Thyroid gland (tissue), 4 donors: Measurements from ENCODE around the gene CLCA2. TPM values are rescaled to one million over a fixed set of nuclear protein-coding genes. Genes with fewer than 3 reads are reported as not detected.
"Not testable (repeated sequence)": the region's sequence is repeated elsewhere in the genome, so short reads cannot be mapped to it uniquely, and the experiment has no call there.

ENCODE experiments used
- DNase-seq, 2 donors: peaks; one replicate each; pipeline ENCODE4 v3.0.0-alpha.2; 2019
- H3K27ac ChIP-seq, 3 donors: fragments of 200-600 bp; sonication (generic); 1 replicate in 2 of 3; 2 replicates in 1 of 3; pipeline ENCODE4 v1.5.1; 2016 to 2019; ENCODE audit warnings: mild to moderate bottlenecking in 1 of 3, moderate library complexity in 1 of 3
- H3K27me3 ChIP-seq: fragments of 200-600 bp; sonication (generic); one replicate; pipeline ENCODE4 v1.5.1; 2019
- H3K36me3 ChIP-seq, 2 donors: fragments of 200-600 bp; sonication (generic); one replicate each; pipeline ENCODE4 v1.5.1; 2016 to 2019
- H3K4me1 ChIP-seq, 2 donors: fragments of 200-600 bp; sonication (generic); one replicate each; pipeline ENCODE4 v1.5.1; 2017 to 2019
- H3K4me3 ChIP-seq, 3 donors: fragments of 200-600 bp; sonication (generic); replicated peaks in 1 of 3; 1 replicate in 2 of 3; 2 replicates in 1 of 3; pipeline ENCODE4 v1.5.1; 2016; ENCODE audit warnings: mild to moderate bottlenecking in 1 of 3
- H3K9me3 ChIP-seq: fragments of 200-600 bp; sonication (generic); one replicate; pipeline ENCODE4 v1.5.1; 2017
- CTCF ChIP-seq, 6 experiments: fragments of 200-600 bp in 3 of 6; fragments of 450-650 bp in 3 of 6; sonication (generic) in 3 of 6; IDR thresholded peaks; one replicate each; pipeline ENCODE4 v1.5.1; 2016 to 2019; ENCODE audit warnings: antibody characterized with exemption in 6 of 6, mild to moderate bottlenecking in 2 of 6, inconsistent platforms in 1 of 6, moderate library complexity in 1 of 6
- POLR2A ChIP-seq, 2 donors: fragments of 450-650 bp; IDR thresholded peaks; one replicate each; pipeline ENCODE4 v1.6.1; 2017; ENCODE audit warnings: antibody characterized with exemption in 2 of 2, mild to moderate bottlenecking in 2 of 2, moderate library complexity in 1 of 2
- WGBS, 2 donors: methylation state at CpG; one replicate each; pipeline ENCODE4 v1.1.5; 2017; 5-methylcytosine and 5-hydroxymethylcytosine counted together
- intact Hi-C: fragments of 100-400 bp; cut with DNase I; formaldehyde crosslinking; loops from one replicate; pipeline ENCODE4 v1.15.1; 2023
- total RNA-seq, 4 donors: library from RNA; depleted of rRNA; stranded (reverse); fragments of >200 nt; gene quantifications; one replicate each; pipeline ENCODE4 v1.2.3, GENCODE V29; 2016

Gene CLCA2
- total RNA-seq, 4 donors from 2014 or later: not detected

- DNase-seq: no peak
- intact Hi-C loops: no loop called here
- no peaks in the 10 kb centered on the region for H3K27me3 ChIP-seq
- H3K4me3 ChIP-seq: no peak overlapping the region
- no peaks in the 10 kb centered on the region for H3K9me3 ChIP-seq
- peaks cover 0 to 14% of the 10 kb centered on the region in 2 donors for H3K4me1 ChIP-seq
- no peaks in the 10 kb centered on the region for H3K36me3 ChIP-seq
- TF ChIP-seq POLR2A (IDR thresholded peaks at IDR 0.05) (no peak), CTCF (IDR thresholded peaks at IDR 0.05) (no peak)
- H3K27ac ChIP-seq: no peak overlapping the region
- WGBS, 2 donors: 82 to 85% methylated on average over 2 of the region's 2 CpGs
Observed at GRCh38 chr1:86500714-86501113, 76.7 kb downstream of the CLCA2 start.

- peaks cover 0 to 14% of the 10 kb centered on the region in 2 donors for H3K4me1 ChIP-seq
- intact Hi-C loops, H3K36me3 ChIP-seq, H3K9me3 ChIP-seq, H3K27me3 ChIP-seq: not testable (repeated sequence)
- H3K4me3 ChIP-seq: peak overlapping the region in 2 of 3 donors; percentile 16 to 28
- DNase-seq: peak; percentile 52 to 68
- TF ChIP-seq CTCF (IDR thresholded peaks at IDR 0.05): peak; percentile 26 to 66 (median 56)
- H3K27ac ChIP-seq: peak overlapping the region in 2 of 3 donors; percentile 78 to 91
- WGBS, 2 donors: 19 to 30% methylated on average over 16 of the region's 16 CpGs
Observed at GRCh38 chr1:86502125-86502646, 78.2 kb downstream of the CLCA2 start.

- 44 to 75% methylated on average over 18 of the region's 18 CpGs for WGBS, 2 donors
- Histone ChIP-seq H3K4me3 (peak overlapping the region in 2 of 3 donors; percentile 16 to 28), H3K9me3 (no peaks in the 10 kb centered on the region), H3K4me1 (peaks cover 0 to 14% of the 10 kb centered on the region in 2 donors), H3K27ac (peak overlapping the region in 2 of 3 donors; percentile 78 to 91), H3K36me3 (no peaks in the 10 kb centered on the region), H3K27me3 (no peaks in the 10 kb centered on the region)
- no peak for TF ChIP-seq CTCF (IDR thresholded peaks at IDR 0.05)
- TF ChIP-seq POLR2A (IDR thresholded peaks at IDR 0.05): no peak
- intact Hi-C loops: no loop called here
- peak; percentile 20 to 41 for DNase-seq
Observed at GRCh38 chr1:86502721-86503405, 78.9 kb downstream of the CLCA2 start.

- WGBS, 2 donors: 23 to 30% methylated on average over 18 of the region's 18 CpGs
- H3K27me3 ChIP-seq: no peaks in the 10 kb centered on the region
- peak overlapping the region; percentile 69 to 91 (median 78) for H3K27ac ChIP-seq
- peak; percentile 80 for DNase-seq
- H3K4me1 ChIP-seq: peaks cover 0 to 14% of the 10 kb centered on the region in 2 donors
- no peaks in the 10 kb centered on the region for H3K36me3 ChIP-seq
- no peaks in the 10 kb centered on the region for H3K9me3 ChIP-seq
- H3K4me3 ChIP-seq: no peak overlapping the region
- no peak for TF ChIP-seq CTCF (IDR thresholded peaks at IDR 0.05)
- peak in 1 of 2 donors; percentile 12 for TF ChIP-seq POLR2A (IDR thresholded peaks at IDR 0.05)
- intact Hi-C loops: no loop called here
Observed at GRCh38 chr1:86503406-86504136, 79.6 kb downstream of the CLCA2 start.

GRCh38 chr1:86504137-86504479 lies 80.1 kb downstream of the CLCA2 start:
- no peaks in the 10 kb centered on the region for H3K36me3 ChIP-seq
- H3K9me3 ChIP-seq: no peaks in the 10 kb centered on the region
- no peaks in the 10 kb centered on the region for H3K27me3 ChIP-seq
- H3K27ac ChIP-seq: peak overlapping the region; percentile 69 to 91 (median 78)
- WGBS, 2 donors: 20 to 32% methylated on average over 9 of the region's 9 CpGs
- intact Hi-C loops: no loop called here
- peak; percentile 70 to 73 for DNase-seq
- H3K4me3 ChIP-seq: no peak overlapping the region
- TF ChIP-seq POLR2A (IDR thresholded peaks at IDR 0.05) (peak in 1 of 2 donors; percentile 19), CTCF (IDR thresholded peaks at IDR 0.05) (no peak)
- H3K4me1 ChIP-seq: peaks cover 0 to 14% of the 10 kb centered on the region in 2 donors
